Fibroblast of skin of back (primary cell): ENCODE data around the gene B3GNT7.
"Not testable (repeated sequence)": the region's sequence is repeated elsewhere in the genome, so short reads cannot be mapped to it uniquely, and the experiment has no call there.

Experiments used
- DNase-seq: peaks from one replicate; pipeline ENCODE4 v3.0.0-alpha.2; 2013

Gene B3GNT7

GRCh38 chr2:231429152-231429551 lies 33.6 kb downstream of the B3GNT7 start:
- DNase-seq, result no peak

GRCh38 chr2:231429901-231430300 lies 34.4 kb downstream of the B3GNT7 start:
- no peak for DNase-seq

- not testable (repeated sequence) for DNase-seq
These were observed 34.9 kb downstream of the B3GNT7 start for GRCh38 chr2:231430437-231430836.

- DNase-seq, result no peak
These were observed 36.1 kb downstream of the B3GNT7 start for GRCh38 chr2:231431606-231432005.

GRCh38 chr2:231433990-231434389 lies 38.5 kb downstream of the B3GNT7 start:
- DNase-seq, result no peak

- DNase-seq, result no peak
These were observed 41.4 kb downstream of the B3GNT7 start for GRCh38 chr2:231436957-231437356.

GRCh38 chr2:231449503-231450054 lies 54.1 kb downstream of the B3GNT7 start:
- DNase-seq, result no peak

- no peak for DNase-seq
These were observed 55.1 kb downstream of the B3GNT7 start for GRCh38 chr2:231450548-231450989.
